Measurements from ENCODE around the gene RPL37A. TPM values are rescaled to one million over a fixed set of nuclear protein-coding genes. Genes with fewer than 3 reads are reported as not detected.

Gene RPL37A
- total RNA-seq, 1 donor from 2014 or later = 1,730 TPM

DNA sequence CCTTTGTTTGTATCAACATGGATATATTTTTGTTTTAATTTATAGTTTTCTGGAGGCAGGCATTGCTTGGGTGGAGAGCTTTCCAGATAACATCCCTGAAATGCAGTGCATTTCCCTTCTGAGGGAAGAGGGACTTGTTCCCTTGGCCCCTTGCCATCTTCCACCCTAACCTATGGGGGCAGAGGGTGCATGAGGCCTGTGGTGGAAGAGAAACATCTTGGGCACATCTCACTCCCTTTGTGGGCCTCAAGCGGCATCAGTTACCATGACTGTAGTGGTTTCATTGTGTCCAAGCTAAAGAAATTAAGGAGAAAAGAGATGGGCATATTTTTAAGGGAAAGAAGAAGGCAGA, 5.3 kb upstream of the RPL37A start:
- no peak overlapping the region for H3K4me3 Mint-ChIP-seq
- H3K4me1 ChIP-seq = peaks cover 28% of the 10 kb centered on the region
- H4K20me1 ChIP-seq (ENCODE audit: low read depth) = no peaks in the 10 kb centered on the region
- H3K4me1 Mint-ChIP-seq = peaks cover 30% of the 10 kb centered on the region
- H2AFZ ChIP-seq (replicated peaks) = no peak overlapping the region
- no peaks in the 10 kb centered on the region for H3K36me3 Mint-ChIP-seq
- H3K9me3 Mint-ChIP-seq = no peaks in the 10 kb centered on the region
- no peak overlapping the region for H3K4me3 ChIP-seq
- H3F3A ChIP-seq (ENCODE audit: low read depth) = no peaks in the 10 kb centered on the region
- H3K27me3 Mint-ChIP-seq (ENCODE audit: insufficient read depth, low read depth) = peaks cover 7% of the 10 kb centered on the region
- H3K27ac ChIP-seq = no peak overlapping the region
- no peak overlapping the region for H3K9ac ChIP-seq
- no peak overlapping the region for H3K4me2 ChIP-seq
- H3K79me2 ChIP-seq (ENCODE audit: low read depth) = peaks cover 10% of the 10 kb centered on the region
- H3K27ac Mint-ChIP-seq = peak overlapping the region; percentile 8
- no peaks in the 10 kb centered on the region for H3K9me3 ChIP-seq (ENCODE audit: low read depth)
- TF ChIP-seq, protein P1, sequence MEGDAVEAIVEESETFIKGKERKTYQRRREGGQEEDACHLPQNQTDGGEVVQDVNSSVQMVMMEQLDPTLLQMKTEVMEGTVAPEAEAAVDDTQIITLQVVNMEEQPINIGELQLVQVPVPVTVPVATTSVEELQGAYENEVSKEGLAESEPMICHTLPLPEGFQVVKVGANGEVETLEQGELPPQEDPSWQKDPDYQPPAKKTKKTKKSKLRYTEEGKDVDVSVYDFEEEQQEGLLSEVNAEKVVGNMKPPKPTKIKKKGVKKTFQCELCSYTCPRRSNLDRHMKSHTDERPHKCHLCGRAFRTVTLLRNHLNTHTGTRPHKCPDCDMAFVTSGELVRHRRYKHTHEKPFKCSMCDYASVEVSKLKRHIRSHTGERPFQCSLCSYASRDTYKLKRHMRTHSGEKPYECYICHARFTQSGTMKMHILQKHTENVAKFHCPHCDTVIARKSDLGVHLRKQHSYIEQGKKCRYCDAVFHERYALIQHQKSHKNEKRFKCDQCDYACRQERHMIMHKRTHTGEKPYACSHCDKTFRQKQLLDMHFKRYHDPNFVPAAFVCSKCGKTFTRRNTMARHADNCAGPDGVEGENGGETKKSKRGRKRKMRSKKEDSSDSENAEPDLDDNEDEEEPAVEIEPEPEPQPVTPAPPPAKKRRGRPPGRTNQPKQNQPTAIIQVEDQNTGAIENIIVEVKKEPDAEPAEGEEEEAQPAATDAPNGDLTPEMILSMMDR (IDR thresholded peaks at IDR 0.05) = no peak
- TF ChIP-seq EZH2phosphoT487 (IDR thresholded peaks at IDR 0.05) = no peak
- TF ChIP-seq EZH2 (IDR thresholded peaks at IDR 0.05) = no peak
- no peaks in the 10 kb centered on the region for H3K36me3 ChIP-seq
- no peaks in the 10 kb centered on the region for H3K27me3 ChIP-seq
- DNase-seq (ENCODE audit: low spot score) = no peak

GRCh38 chr2:216495656-216496055, 3.0 kb upstream of the RPL37A start:
- no peak for DNase-seq (ENCODE audit: low spot score)
- Histone ChIP-seq H3K4me2 (no peak overlapping the region), H3K27me3 (no peaks in the 10 kb centered on the region), H3K9me3 (ENCODE audit: low read depth) (no peaks in the 10 kb centered on the region), H2AFZ (replicated peaks) (no peak overlapping the region), H3K4me3 (no peak overlapping the region), H3K27ac (no peak overlapping the region), H3K79me2 (ENCODE audit: low read depth) (peaks cover 32% of the 10 kb centered on the region), H4K20me1 (ENCODE audit: low read depth) (peaks cover 19% of the 10 kb centered on the region), H3K4me1 (peaks cover 39% of the 10 kb centered on the region), H3K9ac (no peak overlapping the region), H3K36me3 (peaks cover 12% of the 10 kb centered on the region), H3F3A (ENCODE audit: low read depth) (peaks cover 15% of the 10 kb centered on the region)
- no peaks in the 10 kb centered on the region for H3K9me3 Mint-ChIP-seq
- TF ChIP-seq EZH2 (IDR thresholded peaks at IDR 0.05) (no peak), EZH2phosphoT487 (IDR thresholded peaks at IDR 0.05) (no peak)
- TF ChIP-seq, protein P1 (IDR thresholded peaks at IDR 0.05) = no peak
- peaks cover 17% of the 10 kb centered on the region for H3K36me3 Mint-ChIP-seq
- peaks cover 43% of the 10 kb centered on the region for H3K4me1 Mint-ChIP-seq
- H3K27ac Mint-ChIP-seq = no peak overlapping the region
- no peak overlapping the region for H3K4me3 Mint-ChIP-seq
- peaks cover 11% of the 10 kb centered on the region for H3K27me3 Mint-ChIP-seq (ENCODE audit: insufficient read depth, low read depth)

GRCh38 chr2:216497382-216498069, 1.1 kb upstream of the RPL37A start:
- H3K4me3 ChIP-seq = peak overlapping the region; percentile 87
- Mint-ChIP-seq H3K4me1 (peaks cover 47% of the 10 kb centered on the region), H3K36me3 (peaks cover 30% of the 10 kb centered on the region), H3K27me3 (ENCODE audit: insufficient read depth, low read depth) (peaks cover 9% of the 10 kb centered on the region), H3K27ac (peak overlapping the region; percentile 88), H3K4me3 (peak overlapping the region; percentile 97), H3K9me3 (no peaks in the 10 kb centered on the region)
- peak overlapping the region; percentile 62 for H3K9ac ChIP-seq
- peaks cover 51% of the 10 kb centered on the region for H3K79me2 ChIP-seq (ENCODE audit: low read depth)
- H4K20me1 ChIP-seq (ENCODE audit: low read depth) = peaks cover 38% of the 10 kb centered on the region
- peak overlapping the region; percentile 91 for H2AFZ ChIP-seq (replicated peaks)
- no peak for DNase-seq (ENCODE audit: low spot score)
- TF ChIP-seq EZH2 (IDR thresholded peaks at IDR 0.05) (no peak), EZH2phosphoT487 (IDR thresholded peaks at IDR 0.05) (no peak)
- TF ChIP-seq, protein P1 (IDR thresholded peaks at IDR 0.05) = no peak
- H3F3A ChIP-seq (ENCODE audit: low read depth) = peaks cover 34% of the 10 kb centered on the region
- H3K4me2 ChIP-seq = peak overlapping the region; percentile 93
- no peaks in the 10 kb centered on the region for H3K27me3 ChIP-seq
- no peaks in the 10 kb centered on the region for H3K9me3 ChIP-seq (ENCODE audit: low read depth)
- peaks cover 25% of the 10 kb centered on the region for H3K36me3 ChIP-seq
- H3K27ac ChIP-seq = no peak overlapping the region
- H3K4me1 ChIP-seq = peaks cover 36% of the 10 kb centered on the region
